Cortex of kidney (tissue), 1 donor: ENCODE results near the gene ZNF239.
"Not testable (repeated sequence)": the region's sequence is repeated elsewhere in the genome, so short reads cannot be mapped to it uniquely, and the experiment has no call there.

ENCODE experiments used
- DNase-seq: peaks from one replicate; lab custom pipeline; 2025; lab: John Stamatoyannopoulos, UW

The ZNF239 gene

GRCh38 chr10:43576580-43576979, 2.2 kb upstream of the ZNF239 start:
- no peak for DNase-seq

GRCh38 chr10:43576062-43576461, 1.6 kb upstream of the ZNF239 start:
- no peak for DNase-seq

- DNase-seq, result no peak
Observed at GRCh38 chr10:43574906-43575305, 490 bp upstream of the ZNF239 start.

- DNase-seq, result no peak
Observed at GRCh38 chr10:43573250-43574000, 991 bp downstream of the ZNF239 start.

- DNase-seq, result no peak
Observed at GRCh38 chr10:43570971-43571370, 3.4 kb downstream of the ZNF239 start.

GRCh38 chr10:43569681-43570080, 4.7 kb downstream of the ZNF239 start:
- no peak for DNase-seq

GRCh38 chr10:43557214-43557613, 17.2 kb downstream of the ZNF239 start:
- DNase-seq, result no peak

GRCh38 chr10:43543746-43544145, 30.7 kb downstream of the ZNF239 start:
- not testable (repeated sequence) for DNase-seq

- no peak for DNase-seq
Observed at GRCh38 chr10:43524434-43525247, 49.8 kb downstream of the ZNF239 start.
